ENCODE data around the gene NDOR1. TPM values are rescaled to one million over a fixed set of nuclear protein-coding genes. Genes with fewer than 3 reads are reported as not detected.
A peak's percentile ranks its signal among the peaks of the same experiment; 100 is the strongest.

NDOR1 gene
- total RNA-seq, 1 donor from 2014 or later = 22.4 TPM

- Mint-ChIP-seq H3K36me3 (no peaks in the 10 kb centered on the region), H3K27me3 (ENCODE audit: low read depth) (peaks cover 2% of the 10 kb centered on the region), H3K4me3 (peak overlapping the region; percentile 49), H3K27ac (no peak overlapping the region), H3K9me3 (no peaks in the 10 kb centered on the region), H3K4me1 (peaks cover 6% of the 10 kb centered on the region)
- DNase-seq (ENCODE audit: low spot score in 2 of 2, unreplicated experiment in 2 of 2) = no peak
- no peak for TF ChIP-seq CTCF (IDR thresholded peaks at IDR 0.05; ENCODE audit: unreplicated experiment)
Observed at GRCh38 chr9:137220317-137221094, 15.0 kb downstream of the NDOR1 start.

GRCh38 chr9:137221095-137221505 is 15.6 kb downstream of the NDOR1 start:
- no peak for TF ChIP-seq CTCF (IDR thresholded peaks at IDR 0.05; ENCODE audit: unreplicated experiment)
- no peak overlapping the region for H3K27ac Mint-ChIP-seq

GRCh38 chr9:137221506-137222111 is 16.1 kb downstream of the NDOR1 start:
- Mint-ChIP-seq H3K36me3 (no peaks in the 10 kb centered on the region), H3K4me3 (peak overlapping the region; percentile 33), H3K9me3 (no peaks in the 10 kb centered on the region), H3K27ac (no peak overlapping the region), H3K4me1 (peaks cover 9% of the 10 kb centered on the region), H3K27me3 (ENCODE audit: low read depth) (peaks cover 2% of the 10 kb centered on the region)
- no peak for DNase-seq (ENCODE audit: low spot score in 2 of 2, unreplicated experiment in 2 of 2)
- no peak for TF ChIP-seq CTCF (IDR thresholded peaks at IDR 0.05; ENCODE audit: unreplicated experiment)

More at GRCh38 chr9:137221095-137221505, 15.6 kb downstream of the NDOR1 start:
- DNase-seq (ENCODE audit: low spot score in 2 of 2, unreplicated experiment in 2 of 2) = no peak
- Mint-ChIP-seq H3K4me3 (peak overlapping the region; percentile 49), H3K9me3 (no peaks in the 10 kb centered on the region), H3K36me3 (no peaks in the 10 kb centered on the region), H3K27me3 (ENCODE audit: low read depth) (peaks cover 2% of the 10 kb centered on the region), H3K4me1 (peaks cover 6% of the 10 kb centered on the region)

- H3K4me1 Mint-ChIP-seq = peaks cover 6% of the 10 kb centered on the region
Observed at GRCh38 chr9:137222190-137223077, 16.9 kb downstream of the NDOR1 start, which contains the start of gene RNF208. TSS of gene RNF208 (minus strand) at chr9:137222240. CDS start at chr9:137221212, 1,028 bp downstream.

More at GRCh38 chr9:137222190-137223077, 16.9 kb downstream of the NDOR1 start, which contains the start of gene RNF208:
- H3K27ac Mint-ChIP-seq = peak within 1 kb of the TSS; percentile 86
- TF ChIP-seq CTCF (IDR thresholded peaks at IDR 0.05; ENCODE audit: unreplicated experiment) = no peak
- peak within 1 kb of the TSS; percentile 82 for H3K4me3 Mint-ChIP-seq
- H3K9me3 Mint-ChIP-seq = no peaks in the 10 kb centered on the region
- H3K27me3 Mint-ChIP-seq (ENCODE audit: low read depth) = peaks cover 2% of the 10 kb centered on the region
- peak in 1 of 2 experiments; percentile 52 for DNase-seq (ENCODE audit: low spot score in 2 of 2, unreplicated experiment in 2 of 2)
- no peaks in the 10 kb centered on the region for H3K36me3 Mint-ChIP-seq
